ENCODE data around the gene FANCD2OS.
"Not testable (repeated sequence)": the region's sequence is repeated elsewhere in the genome, so short reads cannot be mapped to it uniquely, and the experiment has no call there.

Gene FANCD2OS

GRCh38 chr3:10090774-10091173 lies 17.3 kb downstream of the FANCD2OS start:
- DNase-seq, result not testable (repeated sequence)

- DNase-seq, result no peak
These were observed 17.9 kb downstream of the FANCD2OS start for GRCh38 chr3:10090179-10090578.

- DNase-seq, result no peak
These were observed 19.8 kb downstream of the FANCD2OS start for GRCh38 chr3:10088256-10088655.

- DNase-seq, result no peak
These were observed 22.3 kb downstream of the FANCD2OS start for GRCh38 chr3:10085738-10086137.

GRCh38 chr3:10081871-10082270 lies 26.2 kb downstream of the FANCD2OS start:
- DNase-seq, result no peak

- DNase-seq, result no peak
These were observed 33.4 kb downstream of the FANCD2OS start for GRCh38 chr3:10074666-10075065.

GRCh38 chr3:10070077-10070476 lies 38.0 kb downstream of the FANCD2OS start:
- DNase-seq, result not testable (repeated sequence)

- no peak for DNase-seq
These were observed 53.0 kb downstream of the FANCD2OS start for GRCh38 chr3:10055097-10055496.
